Bronchial epithelial cell (primary cell): ENCODE results near the gene ASIC2. TPM values are rescaled to one million over a fixed set of nuclear protein-coding genes. Genes with fewer than 3 reads are reported as not detected.

Experiments used
- DNase-seq: peaks from one replicate; pipeline ENCODE4 v3.0.0-alpha.2; 2010; ENCODE audit warnings: low read depth
- FAIRE-seq: peaks from 2 replicates; lab custom pipeline; 2011; peaks lifted over from hg19 to GRCh38; lab: Jason Lieb, UNC
- H3K27me3 ChIP-seq: 2 replicates; pipeline ENCODE4 v1.5.1; 2011; ENCODE audit warnings: low read length; ENCODE audit not compliant: control insufficient read depth, insufficient read depth
- H3K36me3 ChIP-seq: 2 replicates; pipeline ENCODE4 v1.5.1; 2011; ENCODE audit warnings: low read length; ENCODE audit not compliant: control insufficient read depth, insufficient read depth
- H3K4me3 ChIP-seq: 2 replicates; pipeline ENCODE4 v1.5.1; 2011; ENCODE audit warnings: mild to moderate bottlenecking, low read depth, low read length, control low read depth
- CTCF ChIP-seq: IDR thresholded peaks from 2 replicates; pipeline ENCODE4 v1.5.1; 2011; ENCODE audit warnings: mild to moderate bottlenecking, moderate library complexity, low read length, control low read depth, inconsistent platforms; ENCODE audit not compliant: insufficient read depth, severe bottlenecking
- total RNA-seq: library from RNA; depleted of rRNA; stranded (reverse); fragments of >200 nt; gene quantifications from 2 replicates; pipeline ENCODE4 v1.2.1, GENCODE V29; 2014

ASIC2 gene
- total RNA-seq, 1 donor from 2014 or later, result not detected

- no peak for FAIRE-seq
Observed at GRCh38 chr17:33220036-33220435, 73.1 kb downstream of the ASIC2 start.

GRCh38 chr17:33218698-33219601 is 74.1 kb downstream of the ASIC2 start:
- Histone ChIP-seq H3K36me3 (no peaks in the 10 kb centered on the region), H3K27me3 (no peaks in the 10 kb centered on the region), H3K4me3 (no peak overlapping the region)
- DNase-seq (no peak), FAIRE-seq (no peak)
- TF ChIP-seq CTCF, result no peak

More at GRCh38 chr17:33220036-33220435, 73.1 kb downstream of the ASIC2 start:
- no peaks in the 10 kb centered on the region for H3K36me3 ChIP-seq
- H3K27me3 ChIP-seq, result no peaks in the 10 kb centered on the region
- no peak for DNase-seq
- H3K4me3 ChIP-seq, result no peak overlapping the region
- no peak for TF ChIP-seq CTCF

GRCh38 chr17:33217891-33218290 is 75.2 kb downstream of the ASIC2 start:
- H3K36me3 ChIP-seq, result no peaks in the 10 kb centered on the region
- no peak for FAIRE-seq
- DNase-seq, result no peak
- H3K4me3 ChIP-seq, result no peak overlapping the region
- no peak for TF ChIP-seq CTCF
- H3K27me3 ChIP-seq, result no peaks in the 10 kb centered on the region

GRCh38 chr17:33214996-33215395 is 78.1 kb downstream of the ASIC2 start:
- H3K4me3 ChIP-seq, result no peak overlapping the region
- H3K36me3 ChIP-seq, result no peaks in the 10 kb centered on the region
- DNase-seq (no peak), FAIRE-seq (no peak)
- no peaks in the 10 kb centered on the region for H3K27me3 ChIP-seq
- no peak for TF ChIP-seq CTCF

GRCh38 chr17:33210285-33210684 is 82.8 kb downstream of the ASIC2 start:
- no peak for FAIRE-seq
- Histone ChIP-seq H3K4me3 (no peak overlapping the region), H3K27me3 (no peaks in the 10 kb centered on the region), H3K36me3 (no peaks in the 10 kb centered on the region)
- TF ChIP-seq CTCF, result no peak
- no peak for DNase-seq
